HepG2 (cell line): ENCODE results near the gene BABAM1. TPM values are rescaled to one million over a fixed set of nuclear protein-coding genes. Genes with fewer than 3 reads are reported as not detected.
A peak's percentile ranks its signal among the peaks of the same experiment; 100 is the strongest.

Source experiments
- ARNT2 ChIP-seq: sonication (generic); formaldehyde crosslinking; IDR thresholded peaks from 2 replicates; pipeline ENCODE4 v1.8.0; 2022; ENCODE audit warnings: mild to moderate bottlenecking, low read depth, missing genetic modification reagents, moderate library complexity
- ARNTL ChIP-seq: sonication (generic); formaldehyde crosslinking; IDR thresholded peaks from 2 replicates; pipeline ENCODE4 v1.4.0; 2020; ENCODE audit warnings: mild to moderate bottlenecking, missing genetic modification reagents
- CHD2 ChIP-seq: IDR thresholded peaks from 2 replicates; pipeline ENCODE4 v1.6.1; 2011; ENCODE audit warnings: low read depth, low read length, improper control_type of control experiment
- MLXIP ChIP-seq: sonication (generic); formaldehyde crosslinking; IDR thresholded peaks from 2 replicates; pipeline ENCODE4 v1.9.0; 2021; ENCODE audit warnings: missing genetic modification reagents, borderline replicate concordance
- NCOA1 ChIP-seq: sonication (generic); formaldehyde crosslinking; IDR thresholded peaks from 2 replicates; pipeline ENCODE4 v1.9.0; 2021; ENCODE audit warnings: missing genetic modification reagents
- NFATC3 ChIP-seq: sonication (generic); formaldehyde crosslinking; IDR thresholded peaks from 2 replicates; pipeline ENCODE4 v1.5.1; 2020; ENCODE audit warnings: mild to moderate bottlenecking, missing genetic modification reagents
- SP140L ChIP-seq: sonication (generic); formaldehyde crosslinking; IDR thresholded peaks from 2 replicates; pipeline ENCODE4 v1.4.0; 2020; ENCODE audit warnings: missing genetic modification reagents, borderline replicate concordance
- TBL1XR1 ChIP-seq: fragments of 150-350 bp; IDR thresholded peaks from 2 replicates; pipeline ENCODE4 v1.6.1; 2014; ENCODE audit warnings: borderline replicate concordance, low read length; ENCODE audit not compliant: partially characterized antibody
- YY1 ChIP-seq: IDR thresholded peaks from 2 replicates; pipeline ENCODE4 v1.6.1; 2011; ENCODE audit warnings: low read length, low read depth, moderate library complexity, mild to moderate bottlenecking; ENCODE audit not compliant: insufficient read depth, insufficient replicate concordance
- ZNF276 ChIP-seq: sonication (generic); formaldehyde crosslinking; IDR thresholded peaks from 2 replicates; pipeline ENCODE4 v1.4.0; 2020; ENCODE audit warnings: mild to moderate bottlenecking, low read depth, missing genetic modification reagents
- ZNF563 ChIP-seq: sonication (generic); formaldehyde crosslinking; IDR thresholded peaks from 2 replicates; pipeline ENCODE4 v1.8.0; 2022; ENCODE audit warnings: mild to moderate bottlenecking, moderate library complexity, missing genetic modification reagents
- ZNF670 ChIP-seq: sonication (generic); formaldehyde crosslinking; IDR thresholded peaks from 2 replicates; pipeline ENCODE4 v1.8.0; 2022; ENCODE audit warnings: mild to moderate bottlenecking, missing genetic modification reagents, borderline replicate concordance
- ZNF7 ChIP-seq: IDR thresholded peaks from 2 replicates; pipeline ENCODE4 v1.6.1; 2016; ENCODE audit warnings: missing biosample characterization, missing genetic modification reagents
- polyA plus RNA-seq, 8 experiments: library from polyadenylated mRNA; depleted of rRNA in 3 of 8; stranded (reverse) in 7 of 8; unstranded in 1 of 8; fragments of >200 nt; fragmentation: Illumina TruSeq in 4 of 8; extraction: Trizol in 4 of 8; gene quantifications; 2 replicates each; pipeline versions ENCODE4 v1.2.1 to v1.2.3, GENCODE V29; 2011 to 2016; ENCODE audit warnings: low read depth in 4 of 8, missing spikeins in 1 of 8, mixed read lengths in 1 of 8; ENCODE audit not compliant: insufficient read depth in 1 of 8
- total RNA-seq, 5 experiments: library from RNA; depleted of rRNA; stranded (reverse); fragments of >200 nt; fragmentation: Illumina TruSeq; extraction: Trizol; gene quantifications; 2 replicates each; pipeline ENCODE4 v1.2.3, GENCODE V29; 2016; ENCODE audit warnings: low read depth in 1 of 5
- TF ChIP-seq, protein P1 (sequence below): sonication (generic); formaldehyde crosslinking; IDR thresholded peaks from 2 replicates; pipeline ENCODE4 v1.9.0; 2021; ENCODE audit warnings: mild to moderate bottlenecking, missing genetic modification reagents
- TF ChIP-seq, protein P2 (sequence below): sonication (generic); formaldehyde crosslinking; IDR thresholded peaks from 2 replicates; pipeline ENCODE4 v1.5.0; 2020; ENCODE audit warnings: missing genetic modification reagents, mild to moderate bottlenecking, borderline replicate concordance

The BABAM1 gene
- total and polyA plus RNA-seq, 2 of the 13 experiments (the other 11 are each of a cell fraction or from before 2014, with no cell fraction given), result 70.0 to 82.0 TPM

- TF ChIP-seq, protein P1, sequence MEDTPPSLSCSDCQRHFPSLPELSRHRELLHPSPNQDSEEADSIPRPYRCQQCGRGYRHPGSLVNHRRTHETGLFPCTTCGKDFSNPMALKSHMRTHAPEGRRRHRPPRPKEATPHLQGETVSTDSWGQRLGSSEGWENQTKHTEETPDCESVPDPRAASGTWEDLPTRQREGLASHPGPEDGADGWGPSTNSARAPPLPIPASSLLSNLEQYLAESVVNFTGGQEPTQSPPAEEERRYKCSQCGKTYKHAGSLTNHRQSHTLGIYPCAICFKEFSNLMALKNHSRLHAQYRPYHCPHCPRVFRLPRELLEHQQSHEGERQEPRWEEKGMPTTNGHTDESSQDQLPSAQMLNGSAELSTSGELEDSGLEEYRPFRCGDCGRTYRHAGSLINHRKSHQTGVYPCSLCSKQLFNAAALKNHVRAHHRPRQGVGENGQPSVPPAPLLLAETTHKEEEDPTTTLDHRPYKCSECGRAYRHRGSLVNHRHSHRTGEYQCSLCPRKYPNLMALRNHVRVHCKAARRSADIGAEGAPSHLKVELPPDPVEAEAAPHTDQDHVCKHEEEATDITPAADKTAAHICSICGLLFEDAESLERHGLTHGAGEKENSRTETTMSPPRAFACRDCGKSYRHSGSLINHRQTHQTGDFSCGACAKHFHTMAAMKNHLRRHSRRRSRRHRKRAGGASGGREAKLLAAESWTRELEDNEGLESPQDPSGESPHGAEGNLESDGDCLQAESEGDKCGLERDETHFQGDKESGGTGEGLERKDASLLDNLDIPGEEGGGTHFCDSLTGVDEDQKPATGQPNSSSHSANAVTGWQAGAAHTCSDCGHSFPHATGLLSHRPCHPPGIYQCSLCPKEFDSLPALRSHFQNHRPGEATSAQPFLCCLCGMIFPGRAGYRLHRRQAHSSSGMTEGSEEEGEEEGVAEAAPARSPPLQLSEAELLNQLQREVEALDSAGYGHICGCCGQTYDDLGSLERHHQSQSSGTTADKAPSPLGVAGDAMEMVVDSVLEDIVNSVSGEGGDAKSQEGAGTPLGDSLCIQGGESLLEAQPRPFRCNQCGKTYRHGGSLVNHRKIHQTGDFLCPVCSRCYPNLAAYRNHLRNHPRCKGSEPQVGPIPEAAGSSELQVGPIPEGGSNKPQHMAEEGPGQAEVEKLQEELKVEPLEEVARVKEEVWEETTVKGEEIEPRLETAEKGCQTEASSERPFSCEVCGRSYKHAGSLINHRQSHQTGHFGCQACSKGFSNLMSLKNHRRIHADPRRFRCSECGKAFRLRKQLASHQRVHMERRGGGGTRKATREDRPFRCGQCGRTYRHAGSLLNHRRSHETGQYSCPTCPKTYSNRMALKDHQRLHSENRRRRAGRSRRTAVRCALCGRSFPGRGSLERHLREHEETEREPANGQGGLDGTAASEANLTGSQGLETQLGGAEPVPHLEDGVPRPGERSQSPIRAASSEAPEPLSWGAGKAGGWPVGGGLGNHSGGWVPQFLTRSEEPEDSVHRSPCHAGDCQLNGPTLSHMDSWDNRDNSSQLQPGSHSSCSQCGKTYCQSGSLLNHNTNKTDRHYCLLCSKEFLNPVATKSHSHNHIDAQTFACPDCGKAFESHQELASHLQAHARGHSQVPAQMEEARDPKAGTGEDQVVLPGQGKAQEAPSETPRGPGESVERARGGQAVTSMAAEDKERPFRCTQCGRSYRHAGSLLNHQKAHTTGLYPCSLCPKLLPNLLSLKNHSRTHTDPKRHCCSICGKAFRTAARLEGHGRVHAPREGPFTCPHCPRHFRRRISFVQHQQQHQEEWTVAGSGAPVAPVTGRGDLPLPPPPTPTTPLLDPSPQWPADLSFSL (CRISPR knock-in tag), result no peak
- no peak for TF ChIP-seq NCOA1
- TF ChIP-seq ARNT2 (CRISPR knock-in tag), result no peak; the same call in 1 of the 2 replicates
- TF ChIP-seq TBL1XR1, result peak; percentile 80
- peak; percentile 9; the same call in 1 of the 2 replicates for TF ChIP-seq ZNF670
- no peak for TF ChIP-seq ARNTL (CRISPR knock-in tag)
- TF ChIP-seq NFATC3, result no peak
- TF ChIP-seq, protein P2, sequence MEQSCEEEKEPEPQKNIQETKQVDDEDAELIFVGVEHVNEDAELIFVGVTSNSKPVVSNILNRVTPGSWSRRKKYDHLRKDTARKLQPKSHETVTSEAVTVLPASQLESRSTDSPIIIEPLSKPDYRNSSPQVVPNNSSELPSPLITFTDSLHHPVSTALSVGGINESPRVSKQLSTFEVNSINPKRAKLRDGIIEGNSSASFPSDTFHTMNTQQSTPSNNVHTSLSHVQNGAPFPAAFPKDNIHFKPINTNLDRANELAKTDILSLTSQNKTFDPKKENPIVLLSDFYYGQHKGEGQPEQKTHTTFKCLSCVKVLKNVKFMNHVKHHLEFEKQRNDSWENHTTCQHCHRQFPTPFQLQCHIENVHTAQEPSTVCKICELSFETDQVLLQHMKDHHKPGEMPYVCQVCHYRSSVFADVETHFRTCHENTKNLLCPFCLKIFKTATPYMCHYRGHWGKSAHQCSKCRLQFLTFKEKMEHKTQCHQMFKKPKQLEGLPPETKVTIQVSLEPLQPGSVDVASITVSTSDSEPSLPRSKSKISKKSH (CRISPR knock-in tag), result 0 out of 2 replicates have a peak, but pooled peaks have one; percentile 35
- TF ChIP-seq ZNF7 (CRISPR knock-in tag), result no peak
- TF ChIP-seq ZNF563 (CRISPR knock-in tag), result peak; percentile 3; the same call in 1 of the 2 replicates
- TF ChIP-seq ZNF276 (CRISPR knock-in tag), result no peak
- TF ChIP-seq CHD2, result no peak; the same call in 1 of the 2 replicates
- peak; percentile 82 for TF ChIP-seq YY1
- TF ChIP-seq SP140L (CRISPR knock-in tag), result no peak
- no peak for TF ChIP-seq MLXIP (CRISPR knock-in tag)
Measured at GRCh38 chr19:17243830-17244617, 23.2 kb upstream of the BABAM1 start (continued).
